Measurements from ENCODE around the gene GTF3A. TPM values are rescaled to one million over a fixed set of nuclear protein-coding genes. Genes with fewer than 3 reads are reported as not detected.

Gene GTF3A
- total RNA-seq, 1 experiment from 2014 or later, result 88.7 TPM

DNA sequence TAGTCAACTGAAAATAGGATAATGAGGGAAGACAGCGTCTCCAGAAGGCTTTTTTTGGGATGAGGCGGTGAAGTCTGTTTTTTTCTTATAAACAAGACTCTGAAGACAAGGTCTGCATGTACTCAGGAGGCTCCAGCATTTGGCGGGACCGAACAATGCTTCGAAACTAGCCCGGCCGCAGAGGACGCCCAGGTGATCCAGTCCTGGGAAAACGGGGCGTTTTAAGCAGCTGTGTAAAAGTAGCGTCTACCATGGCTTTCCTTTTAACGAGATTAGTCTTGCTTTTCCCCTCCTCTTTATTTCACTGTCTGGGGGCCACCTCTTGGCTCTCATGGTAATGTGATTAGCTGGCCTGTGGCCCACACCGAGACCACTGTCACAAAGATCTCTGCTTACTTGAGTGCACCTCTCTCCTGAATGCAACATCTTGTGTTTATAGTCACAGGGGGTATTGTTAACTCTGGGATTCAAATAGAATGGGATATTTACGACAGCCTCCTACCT lies 29.4 kb upstream of the GTF3A start:
- Mint-ChIP-seq H3K4me3 (no peak overlapping the region), H3K36me3 (peaks cover 2% of the 10 kb centered on the region; the same call in 1 of the 2 replicates), H3K27ac (no peak overlapping the region), H3K4me1 (peaks cover 4% of the 10 kb centered on the region; the same call in 1 of the 2 replicates), H3K27me3 (ENCODE audit: low read depth) (no peaks in the 10 kb centered on the region), H3K9me3 (peaks cover 4% of the 10 kb centered on the region)
- no peak for TF ChIP-seq HMGA2 (CRISPR knock-in tag; IDR thresholded peaks at IDR 0.05)
- TF ChIP-seq GRHL2 (CRISPR knock-in tag; IDR thresholded peaks at IDR 0.05; ENCODE audit: insufficient replicate concordance, severe bottlenecking), result no peak
- TF ChIP-seq SP1 (CRISPR knock-in tag; conservative IDR thresholded peaks at IDR 0.05), result no peak
- TF ChIP-seq E2F1 (CRISPR knock-in tag; IDR thresholded peaks at IDR 0.05), result no peak
- TF ChIP-seq TCF7 (CRISPR knock-in tag; IDR thresholded peaks at IDR 0.05; ENCODE audit: low read depth), result no peak
- no peak for TF ChIP-seq SOX15 (CRISPR knock-in tag; IDR thresholded peaks at IDR 0.05)
- TF ChIP-seq AR (CRISPR knock-in tag; IDR thresholded peaks at IDR 0.05), result no peak
- TF ChIP-seq, protein P1, sequence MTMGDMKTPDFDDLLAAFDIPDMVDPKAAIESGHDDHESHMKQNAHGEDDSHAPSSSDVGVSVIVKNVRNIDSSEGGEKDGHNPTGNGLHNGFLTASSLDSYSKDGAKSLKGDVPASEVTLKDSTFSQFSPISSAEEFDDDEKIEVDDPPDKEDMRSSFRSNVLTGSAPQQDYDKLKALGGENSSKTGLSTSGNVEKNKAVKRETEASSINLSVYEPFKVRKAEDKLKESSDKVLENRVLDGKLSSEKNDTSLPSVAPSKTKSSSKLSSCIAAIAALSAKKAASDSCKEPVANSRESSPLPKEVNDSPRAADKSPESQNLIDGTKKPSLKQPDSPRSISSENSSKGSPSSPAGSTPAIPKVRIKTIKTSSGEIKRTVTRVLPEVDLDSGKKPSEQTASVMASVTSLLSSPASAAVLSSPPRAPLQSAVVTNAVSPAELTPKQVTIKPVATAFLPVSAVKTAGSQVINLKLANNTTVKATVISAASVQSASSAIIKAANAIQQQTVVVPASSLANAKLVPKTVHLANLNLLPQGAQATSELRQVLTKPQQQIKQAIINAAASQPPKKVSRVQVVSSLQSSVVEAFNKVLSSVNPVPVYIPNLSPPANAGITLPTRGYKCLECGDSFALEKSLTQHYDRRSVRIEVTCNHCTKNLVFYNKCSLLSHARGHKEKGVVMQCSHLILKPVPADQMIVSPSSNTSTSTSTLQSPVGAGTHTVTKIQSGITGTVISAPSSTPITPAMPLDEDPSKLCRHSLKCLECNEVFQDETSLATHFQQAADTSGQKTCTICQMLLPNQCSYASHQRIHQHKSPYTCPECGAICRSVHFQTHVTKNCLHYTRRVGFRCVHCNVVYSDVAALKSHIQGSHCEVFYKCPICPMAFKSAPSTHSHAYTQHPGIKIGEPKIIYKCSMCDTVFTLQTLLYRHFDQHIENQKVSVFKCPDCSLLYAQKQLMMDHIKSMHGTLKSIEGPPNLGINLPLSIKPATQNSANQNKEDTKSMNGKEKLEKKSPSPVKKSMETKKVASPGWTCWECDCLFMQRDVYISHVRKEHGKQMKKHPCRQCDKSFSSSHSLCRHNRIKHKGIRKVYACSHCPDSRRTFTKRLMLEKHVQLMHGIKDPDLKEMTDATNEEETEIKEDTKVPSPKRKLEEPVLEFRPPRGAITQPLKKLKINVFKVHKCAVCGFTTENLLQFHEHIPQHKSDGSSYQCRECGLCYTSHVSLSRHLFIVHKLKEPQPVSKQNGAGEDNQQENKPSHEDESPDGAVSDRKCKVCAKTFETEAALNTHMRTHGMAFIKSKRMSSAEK (CRISPR knock-in tag; IDR thresholded peaks at IDR 0.05; ENCODE audit: borderline replicate concordance), result no peak
- TF ChIP-seq, protein P2, sequence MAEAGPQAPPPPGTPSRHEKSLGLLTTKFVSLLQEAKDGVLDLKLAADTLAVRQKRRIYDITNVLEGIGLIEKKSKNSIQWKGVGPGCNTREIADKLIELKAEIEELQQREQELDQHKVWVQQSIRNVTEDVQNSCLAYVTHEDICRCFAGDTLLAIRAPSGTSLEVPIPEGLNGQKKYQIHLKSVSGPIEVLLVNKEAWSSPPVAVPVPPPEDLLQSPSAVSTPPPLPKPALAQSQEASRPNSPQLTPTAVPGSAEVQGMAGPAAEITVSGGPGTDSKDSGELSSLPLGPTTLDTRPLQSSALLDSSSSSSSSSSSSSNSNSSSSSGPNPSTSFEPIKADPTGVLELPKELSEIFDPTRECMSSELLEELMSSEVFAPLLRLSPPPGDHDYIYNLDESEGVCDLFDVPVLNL (CRISPR knock-in tag; IDR thresholded peaks at IDR 0.05; ENCODE audit: borderline replicate concordance, low read depth), result no peak
- no peak for TF ChIP-seq ZNF263 (CRISPR knock-in tag; IDR thresholded peaks at IDR 0.05; ENCODE audit: low read depth)
- TF ChIP-seq NR3C1 (CRISPR knock-in tag; conservative IDR thresholded peaks at IDR 0.05; ENCODE audit: low read depth), result no peak
- TF ChIP-seq, protein P3, sequence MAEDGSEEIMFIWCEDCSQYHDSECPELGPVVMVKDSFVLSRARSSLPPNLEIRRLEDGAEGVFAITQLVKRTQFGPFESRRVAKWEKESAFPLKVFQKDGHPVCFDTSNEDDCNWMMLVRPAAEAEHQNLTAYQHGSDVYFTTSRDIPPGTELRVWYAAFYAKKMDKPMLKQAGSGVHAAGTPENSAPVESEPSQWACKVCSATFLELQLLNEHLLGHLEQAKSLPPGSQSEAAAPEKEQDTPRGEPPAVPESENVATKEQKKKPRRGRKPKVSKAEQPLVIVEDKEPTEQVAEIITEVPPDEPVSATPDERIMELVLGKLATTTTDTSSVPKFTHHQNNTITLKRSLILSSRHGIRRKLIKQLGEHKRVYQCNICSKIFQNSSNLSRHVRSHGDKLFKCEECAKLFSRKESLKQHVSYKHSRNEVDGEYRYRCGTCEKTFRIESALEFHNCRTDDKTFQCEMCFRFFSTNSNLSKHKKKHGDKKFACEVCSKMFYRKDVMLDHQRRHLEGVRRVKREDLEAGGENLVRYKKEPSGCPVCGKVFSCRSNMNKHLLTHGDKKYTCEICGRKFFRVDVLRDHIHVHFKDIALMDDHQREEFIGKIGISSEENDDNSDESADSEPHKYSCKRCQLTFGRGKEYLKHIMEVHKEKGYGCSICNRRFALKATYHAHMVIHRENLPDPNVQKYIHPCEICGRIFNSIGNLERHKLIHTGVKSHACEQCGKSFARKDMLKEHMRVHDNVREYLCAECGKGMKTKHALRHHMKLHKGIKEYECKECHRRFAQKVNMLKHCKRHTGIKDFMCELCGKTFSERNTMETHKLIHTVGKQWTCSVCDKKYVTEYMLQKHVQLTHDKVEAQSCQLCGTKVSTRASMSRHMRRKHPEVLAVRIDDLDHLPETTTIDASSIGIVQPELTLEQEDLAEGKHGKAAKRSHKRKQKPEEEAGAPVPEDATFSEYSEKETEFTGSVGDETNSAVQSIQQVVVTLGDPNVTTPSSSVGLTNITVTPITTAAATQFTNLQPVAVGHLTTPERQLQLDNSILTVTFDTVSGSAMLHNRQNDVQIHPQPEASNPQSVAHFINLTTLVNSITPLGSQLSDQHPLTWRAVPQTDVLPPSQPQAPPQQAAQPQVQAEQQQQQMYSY (CRISPR knock-in tag; IDR thresholded peaks at IDR 0.05), result no peak
- POLR2A ChIA-PET, result no interaction called here
- CTCF ChIA-PET, result interaction anchor here (0.6 to 1.3 kb wide), 2 partner anchors 33 to 559 kb away, joined by 3 to 5 read pairs; no protein-coding TSS in a partner anchor
- ATAC-seq (no peak), DNase-seq (ENCODE audit: low spot score) (no peak)

Data from WTC11 (cell line).